Measurements from ENCODE around the gene EFHB. TPM values are rescaled to one million over a fixed set of nuclear protein-coding genes. Genes with fewer than 3 reads are reported as not detected.

EFHB gene
- total RNA-seq, 1 experiment from 2014 or later: 0.30 TPM

DNA sequence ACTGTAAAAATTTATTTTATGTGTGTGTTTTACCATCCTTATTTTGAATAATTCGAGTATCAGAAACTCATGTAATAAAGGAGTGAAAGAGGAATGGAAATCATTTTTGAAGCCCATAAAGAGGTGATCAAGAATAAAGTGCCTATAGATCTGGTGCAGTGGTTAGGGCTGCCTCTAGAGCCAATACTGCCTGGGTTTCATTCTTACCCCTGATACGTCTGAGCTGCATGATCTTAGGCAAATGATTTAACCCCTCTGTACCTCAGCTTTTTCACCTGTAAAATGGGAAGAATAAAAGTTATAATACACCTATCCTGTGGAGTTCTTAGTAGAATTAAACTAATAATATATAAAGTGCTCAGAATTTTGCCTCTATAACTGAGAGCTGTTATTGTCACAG is 30.4 kb downstream of the EFHB start:
- H3K4me3 ChIP-seq (replicated peaks in 1 of 2; ENCODE audit: low read depth in 1 of 2, low read length in 2 of 2): no peak overlapping the region
- TF ChIP-seq ZFX (IDR thresholded peaks at IDR 0.05) (no peak), YY1 (IDR thresholded peaks at IDR 0.05; ENCODE audit: extremely low read depth, insufficient replicate concordance, low read depth, low read length) (no peak), TCF7L2 (IDR thresholded peaks at IDR 0.05; ENCODE audit: borderline replicate concordance, extremely low read depth, insufficient read depth, insufficient read length) (no peak), FOSL1 (IDR thresholded peaks at IDR 0.05; ENCODE audit: low read depth) (no peak), EZH2 (IDR thresholded peaks at IDR 0.05) (no peak), SRF (IDR thresholded peaks at IDR 0.05; ENCODE audit: low read depth) (no peak), POLR2A (IDR thresholded peaks at IDR 0.05; ENCODE audit: borderline replicate concordance, extremely low read depth, insufficient read depth, insufficient read length) (no peak), EZH2phosphoT487 (IDR thresholded peaks at IDR 0.05; ENCODE audit: borderline replicate concordance) (no peak), JUND (IDR thresholded peaks at IDR 0.05) (no peak), ELF1 (IDR thresholded peaks at IDR 0.05; ENCODE audit: borderline replicate concordance, low read depth) (no peak), SP1 (IDR thresholded peaks at IDR 0.05; ENCODE audit: low read depth) (no peak), SIN3A (IDR thresholded peaks at IDR 0.05; ENCODE audit: low read depth) (no peak), POLR2AphosphoS5 (IDR thresholded peaks at IDR 0.05; ENCODE audit: low read depth, low read length) (no peak), CBX3 (IDR thresholded peaks at IDR 0.05; ENCODE audit: low read depth) (no peak)
- TF ChIP-seq, protein P1, sequence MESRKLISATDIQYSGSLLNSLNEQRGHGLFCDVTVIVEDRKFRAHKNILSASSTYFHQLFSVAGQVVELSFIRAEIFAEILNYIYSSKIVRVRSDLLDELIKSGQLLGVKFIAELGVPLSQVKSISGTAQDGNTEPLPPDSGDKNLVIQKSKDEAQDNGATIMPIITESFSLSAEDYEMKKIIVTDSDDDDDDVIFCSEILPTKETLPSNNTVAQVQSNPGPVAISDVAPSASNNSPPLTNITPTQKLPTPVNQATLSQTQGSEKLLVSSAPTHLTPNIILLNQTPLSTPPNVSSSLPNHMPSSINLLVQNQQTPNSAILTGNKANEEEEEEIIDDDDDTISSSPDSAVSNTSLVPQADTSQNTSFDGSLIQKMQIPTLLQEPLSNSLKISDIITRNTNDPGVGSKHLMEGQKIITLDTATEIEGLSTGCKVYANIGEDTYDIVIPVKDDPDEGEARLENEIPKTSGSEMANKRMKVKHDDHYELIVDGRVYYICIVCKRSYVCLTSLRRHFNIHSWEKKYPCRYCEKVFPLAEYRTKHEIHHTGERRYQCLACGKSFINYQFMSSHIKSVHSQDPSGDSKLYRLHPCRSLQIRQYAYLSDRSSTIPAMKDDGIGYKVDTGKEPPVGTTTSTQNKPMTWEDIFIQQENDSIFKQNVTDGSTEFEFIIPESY (IDR thresholded peaks at IDR 0.05; ENCODE audit: extremely low read depth, insufficient replicate concordance, low read length): no peak
- TF ChIP-seq, protein P2, sequence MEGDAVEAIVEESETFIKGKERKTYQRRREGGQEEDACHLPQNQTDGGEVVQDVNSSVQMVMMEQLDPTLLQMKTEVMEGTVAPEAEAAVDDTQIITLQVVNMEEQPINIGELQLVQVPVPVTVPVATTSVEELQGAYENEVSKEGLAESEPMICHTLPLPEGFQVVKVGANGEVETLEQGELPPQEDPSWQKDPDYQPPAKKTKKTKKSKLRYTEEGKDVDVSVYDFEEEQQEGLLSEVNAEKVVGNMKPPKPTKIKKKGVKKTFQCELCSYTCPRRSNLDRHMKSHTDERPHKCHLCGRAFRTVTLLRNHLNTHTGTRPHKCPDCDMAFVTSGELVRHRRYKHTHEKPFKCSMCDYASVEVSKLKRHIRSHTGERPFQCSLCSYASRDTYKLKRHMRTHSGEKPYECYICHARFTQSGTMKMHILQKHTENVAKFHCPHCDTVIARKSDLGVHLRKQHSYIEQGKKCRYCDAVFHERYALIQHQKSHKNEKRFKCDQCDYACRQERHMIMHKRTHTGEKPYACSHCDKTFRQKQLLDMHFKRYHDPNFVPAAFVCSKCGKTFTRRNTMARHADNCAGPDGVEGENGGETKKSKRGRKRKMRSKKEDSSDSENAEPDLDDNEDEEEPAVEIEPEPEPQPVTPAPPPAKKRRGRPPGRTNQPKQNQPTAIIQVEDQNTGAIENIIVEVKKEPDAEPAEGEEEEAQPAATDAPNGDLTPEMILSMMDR (IDR thresholded peaks at IDR 0.05 in 2 of 3, conservative IDR thresholded peaks at IDR 0.05 in 1 of 3; ENCODE audit: borderline replicate concordance in 1 of 3, insufficient read depth in 1 of 3, low read depth in 2 of 3, low read length in 2 of 3): no peak
- TF ChIP-seq, protein P3, sequence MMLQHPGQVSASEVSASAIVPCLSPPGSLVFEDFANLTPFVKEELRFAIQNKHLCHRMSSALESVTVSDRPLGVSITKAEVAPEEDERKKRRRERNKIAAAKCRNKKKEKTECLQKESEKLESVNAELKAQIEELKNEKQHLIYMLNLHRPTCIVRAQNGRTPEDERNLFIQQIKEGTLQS (IDR thresholded peaks at IDR 0.05): no peak
- no TSS peak for BruUV-seq (replicated peaks)
- ChIA-PET CTCF (no interaction called here), POLR2A (no interaction called here), RAD21 (ENCODE audit: low non-redundant PET in 1 of 2, low total read pairs in 2 of 2, uncharacterized antibody in 2 of 2, unreplicated experiment in 2 of 2) (no interaction called here)
- no peak overlapping the region for H2AFZ ChIP-seq (ENCODE audit: low read depth, low read length, poor library complexity, severe bottlenecking)
- DNase-seq (ENCODE audit: low read depth, low spot score): no peak
- H3K36me3 ChIP-seq (ENCODE audit: control insufficient read depth in 1 of 2, insufficient read depth in 2 of 2, low read length in 2 of 2): no peaks in the 10 kb centered on the region
- no peaks in the 10 kb centered on the region for H4K20me1 ChIP-seq (ENCODE audit: insufficient read depth)
- H3K4me1 ChIP-seq (ENCODE audit: control insufficient read depth in 1 of 2, insufficient read depth in 2 of 2, low read length in 2 of 2): no peaks in the 10 kb centered on the region
- no peak overlapping the region for H3K4me2 ChIP-seq (ENCODE audit: low read length)
- no peaks in the 10 kb centered on the region for H3K9me2 ChIP-seq (ENCODE audit: insufficient read depth)
- no peaks in the 10 kb centered on the region for H3K27me3 ChIP-seq (ENCODE audit: insufficient read depth, low read length)
- intact Hi-C loops (cut with micrococcal nuclease): no loop called here
- no peak overlapping the region for H3K27ac ChIP-seq (ENCODE audit: low read depth, low read length)
- H3K9me3 ChIP-seq (ENCODE audit: control insufficient read depth in 1 of 2, insufficient read depth in 1 of 2, low read depth in 1 of 2, low read length in 2 of 2): no peaks in the 10 kb centered on the region
- ATAC-seq: no peak
- H3K9ac ChIP-seq (ENCODE audit: low read length): no peak overlapping the region
- no peaks in the 10 kb centered on the region for H3K79me2 ChIP-seq (ENCODE audit: insufficient read depth, low read length)
